Heart left ventricle (tissue), 13 donors: Measurements from ENCODE around the gene TRABD2A.

Experiments used
- POLR2A ChIP-seq, 2 donors: fragments of 450-650 bp; IDR thresholded peaks; one replicate each; pipeline ENCODE4 v1.6.1; 2017; ENCODE audit warnings: antibody characterized with exemption in 2 of 2, mild to moderate bottlenecking in 2 of 2, moderate library complexity in 2 of 2
- TF ChIP-seq, protein P1 (sequence below), 12 donors: fragments of 200-600 bp; sonication (generic) in 4 of 12; IDR thresholded peaks; one replicate each; pipeline versions ENCODE4 v1.5.0 to v1.8.0; 2018 to 2022; ENCODE audit warnings: antibody characterized with exemption in 12 of 12, mild to moderate bottlenecking in 5 of 12
- donor health status: ischemic (EF 13 %, LVEDD 7.1; RV severe dilation, severe dysfunction).
- donor health status: DM: no; HTN: yes; CAD: no.
- donor health status: DM: no; HTN: no; CAD: no.
- donor health status: ischemic (EF 25% LVEDD 6.9; RV normal size, moderate dysfunction).
- donor health status: ischemic (EF 25% LVEDD 5.7; RV mildly dilated, moderate dysfunction).
- donor health status: ischemic (EF 35%, LVEDD 5.7; RV mildly dilated, moderate dysfunction).
- donor health status: nonischemic (EF 11% LVEDD 7.7; RV severe dilation, severe dysfunction).
- donor health status: DM: yes; HTN: yes; CAD: no.
- donor health status: PGD.
- donor health status: ischemic (EF 29% LVEDD 5.4; RV normal size, mild dysfunction).
- donor health status: nonischemic (EF 23%, LVEDD 6.1; RV moderate dilation, normal function).

DNA sequence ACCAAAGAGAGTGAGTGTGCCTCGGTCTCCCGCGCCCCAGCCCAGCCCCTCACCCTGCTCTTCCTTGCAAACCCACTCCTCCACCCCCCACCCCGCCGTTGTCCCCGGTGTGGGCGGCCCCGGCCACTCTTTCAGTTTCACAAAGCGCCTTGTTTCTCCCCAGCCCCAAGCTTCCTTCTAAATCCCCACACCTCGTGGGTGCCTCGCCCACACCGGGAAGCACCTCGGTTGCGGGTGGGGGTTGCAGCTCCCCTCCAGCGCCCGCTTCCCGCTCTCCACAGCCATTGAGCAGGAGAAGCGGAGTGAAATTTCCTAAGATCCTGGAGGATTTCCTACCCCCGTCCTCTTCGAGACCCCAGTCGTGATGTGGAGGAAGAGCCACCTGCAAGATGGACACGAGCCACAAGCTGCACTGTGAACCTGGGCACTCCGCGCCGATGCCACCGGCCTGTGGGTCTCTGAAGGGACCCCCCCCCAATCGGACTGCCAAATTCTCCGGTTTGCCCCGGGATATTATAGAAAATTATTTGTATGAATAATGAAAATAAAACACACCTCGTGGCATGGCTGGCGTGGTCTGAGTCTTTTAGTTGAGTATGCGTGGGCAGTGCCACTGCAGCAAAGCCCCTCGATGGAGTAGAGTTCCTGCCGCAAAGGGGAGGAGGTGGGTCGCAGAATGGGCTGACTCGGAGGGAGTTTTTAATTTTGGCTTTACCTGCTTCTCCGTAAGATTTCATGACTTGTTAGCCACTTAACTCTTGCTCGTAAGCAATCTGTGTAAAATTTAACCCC is 25.4 kb upstream of the TRABD2A start:
- TF ChIP-seq, protein P1, sequence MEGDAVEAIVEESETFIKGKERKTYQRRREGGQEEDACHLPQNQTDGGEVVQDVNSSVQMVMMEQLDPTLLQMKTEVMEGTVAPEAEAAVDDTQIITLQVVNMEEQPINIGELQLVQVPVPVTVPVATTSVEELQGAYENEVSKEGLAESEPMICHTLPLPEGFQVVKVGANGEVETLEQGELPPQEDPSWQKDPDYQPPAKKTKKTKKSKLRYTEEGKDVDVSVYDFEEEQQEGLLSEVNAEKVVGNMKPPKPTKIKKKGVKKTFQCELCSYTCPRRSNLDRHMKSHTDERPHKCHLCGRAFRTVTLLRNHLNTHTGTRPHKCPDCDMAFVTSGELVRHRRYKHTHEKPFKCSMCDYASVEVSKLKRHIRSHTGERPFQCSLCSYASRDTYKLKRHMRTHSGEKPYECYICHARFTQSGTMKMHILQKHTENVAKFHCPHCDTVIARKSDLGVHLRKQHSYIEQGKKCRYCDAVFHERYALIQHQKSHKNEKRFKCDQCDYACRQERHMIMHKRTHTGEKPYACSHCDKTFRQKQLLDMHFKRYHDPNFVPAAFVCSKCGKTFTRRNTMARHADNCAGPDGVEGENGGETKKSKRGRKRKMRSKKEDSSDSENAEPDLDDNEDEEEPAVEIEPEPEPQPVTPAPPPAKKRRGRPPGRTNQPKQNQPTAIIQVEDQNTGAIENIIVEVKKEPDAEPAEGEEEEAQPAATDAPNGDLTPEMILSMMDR (IDR thresholded peaks at IDR 0.05): no peak
- no peak for TF ChIP-seq POLR2A (IDR thresholded peaks at IDR 0.05)
